GM19240 (cell line): ENCODE results near the gene CREB3.

Experiments
- DNase-seq: peaks from one replicate; pipeline ENCODE4 v3.0.0; 2011; ENCODE audit warnings: low spot score; ENCODE audit not compliant: insufficient read length

Gene CREB3

DNA sequence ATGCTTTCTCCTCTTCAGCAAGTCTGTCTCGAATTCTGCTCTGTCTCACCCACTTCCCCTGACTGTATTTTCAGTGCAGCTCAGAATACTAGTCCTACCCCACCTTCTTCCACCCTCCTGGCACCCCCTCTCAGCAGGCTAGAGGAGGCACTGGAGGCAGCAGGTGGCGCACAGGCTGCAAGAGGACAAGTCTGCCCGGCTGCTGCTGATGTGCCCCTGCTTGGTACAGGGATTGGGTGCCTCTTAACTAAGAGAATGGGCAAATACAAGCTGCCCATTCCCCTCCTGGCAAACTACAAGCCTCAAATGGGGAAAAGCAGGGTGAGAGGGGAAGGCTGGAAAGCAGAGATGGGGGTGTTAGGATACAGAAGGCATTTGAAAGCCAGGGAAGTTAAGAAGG is 5.5 kb upstream of the CREB3 start:
- DNase-seq, result no peak

DNA sequence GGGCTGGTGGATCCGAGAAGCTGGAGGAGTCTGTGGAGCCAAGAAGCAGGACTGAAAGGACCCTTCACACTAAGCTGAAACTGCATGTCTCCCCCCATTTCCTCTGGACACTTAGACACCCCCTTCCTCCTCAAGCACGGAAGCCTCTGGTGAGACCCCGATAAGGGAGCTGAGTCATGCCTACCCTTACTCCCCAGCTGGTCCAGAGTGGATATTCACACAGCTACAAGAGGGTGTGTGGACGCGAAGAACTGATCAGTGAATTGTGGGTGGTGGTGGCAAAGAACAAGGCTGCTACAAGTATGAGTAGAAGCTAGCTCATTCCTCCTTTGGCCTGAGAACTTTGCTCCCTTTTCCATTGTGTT is 4.8 kb upstream of the CREB3 start:
- DNase-seq, result no peak

DNA sequence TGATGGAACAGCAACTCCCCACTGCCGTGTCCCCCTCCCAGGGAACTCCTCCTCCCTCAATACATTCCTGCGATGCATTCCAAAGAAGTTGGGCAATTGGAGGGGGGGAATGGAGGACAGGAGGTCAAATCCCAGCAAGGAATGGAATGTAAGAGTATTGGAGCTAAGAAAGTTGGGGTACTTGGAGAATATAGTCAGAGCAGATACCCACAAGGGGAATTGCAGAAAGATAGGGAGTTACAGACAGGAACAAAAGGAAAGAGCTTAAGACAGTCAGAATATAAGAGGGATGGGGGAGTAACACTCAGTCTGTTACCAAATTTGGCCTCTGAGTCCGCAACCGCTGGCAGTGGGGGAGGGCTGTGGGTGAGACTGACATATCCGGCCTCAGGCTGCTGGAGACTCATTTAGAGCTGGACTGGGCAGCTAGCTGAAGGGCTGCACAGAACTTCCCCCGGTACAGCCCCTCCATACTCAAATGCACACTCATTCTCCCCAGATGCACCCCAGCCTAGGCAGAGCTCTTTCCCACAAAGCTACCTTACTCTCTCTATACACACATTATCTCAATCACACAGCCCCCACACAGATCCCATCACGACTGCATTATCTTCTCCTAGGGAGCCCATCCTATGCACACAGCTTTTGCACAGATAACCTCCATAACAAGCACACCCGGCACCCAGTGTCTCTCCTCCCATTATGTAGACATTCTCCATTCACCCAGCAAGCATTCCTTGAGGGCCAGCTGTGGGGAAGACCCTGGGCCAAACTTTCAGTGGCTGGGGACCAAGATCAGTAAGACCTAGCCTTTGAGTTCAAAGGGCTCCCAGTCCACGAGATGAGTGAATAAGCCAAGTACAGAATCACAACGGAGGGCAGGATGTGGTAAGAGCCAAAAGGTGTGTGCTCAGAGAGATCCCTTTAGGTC is 4.2 kb upstream of the CREB3 start:
- DNase-seq, result peak; percentile 58

DNA sequence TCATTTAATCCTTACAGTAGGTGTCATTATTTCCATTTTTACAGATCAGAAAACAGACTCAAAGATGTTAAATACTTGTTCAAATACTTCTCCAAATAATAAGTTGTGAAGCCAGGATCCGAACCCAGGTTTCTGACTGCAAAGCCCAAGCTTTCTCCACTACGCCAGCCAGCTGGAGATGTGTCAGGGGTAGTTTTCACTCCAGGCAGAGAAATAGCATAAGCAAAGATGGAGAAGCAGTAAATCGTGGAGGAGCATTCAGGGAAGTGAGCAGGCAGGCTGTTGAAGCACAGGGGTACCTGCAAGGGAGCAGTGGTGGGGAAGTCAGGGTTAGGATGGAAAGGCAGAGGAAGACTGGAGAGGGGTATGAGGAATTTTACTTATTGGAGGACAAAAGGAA is 3.4 kb upstream of the CREB3 start:
- no peak for DNase-seq

DNA sequence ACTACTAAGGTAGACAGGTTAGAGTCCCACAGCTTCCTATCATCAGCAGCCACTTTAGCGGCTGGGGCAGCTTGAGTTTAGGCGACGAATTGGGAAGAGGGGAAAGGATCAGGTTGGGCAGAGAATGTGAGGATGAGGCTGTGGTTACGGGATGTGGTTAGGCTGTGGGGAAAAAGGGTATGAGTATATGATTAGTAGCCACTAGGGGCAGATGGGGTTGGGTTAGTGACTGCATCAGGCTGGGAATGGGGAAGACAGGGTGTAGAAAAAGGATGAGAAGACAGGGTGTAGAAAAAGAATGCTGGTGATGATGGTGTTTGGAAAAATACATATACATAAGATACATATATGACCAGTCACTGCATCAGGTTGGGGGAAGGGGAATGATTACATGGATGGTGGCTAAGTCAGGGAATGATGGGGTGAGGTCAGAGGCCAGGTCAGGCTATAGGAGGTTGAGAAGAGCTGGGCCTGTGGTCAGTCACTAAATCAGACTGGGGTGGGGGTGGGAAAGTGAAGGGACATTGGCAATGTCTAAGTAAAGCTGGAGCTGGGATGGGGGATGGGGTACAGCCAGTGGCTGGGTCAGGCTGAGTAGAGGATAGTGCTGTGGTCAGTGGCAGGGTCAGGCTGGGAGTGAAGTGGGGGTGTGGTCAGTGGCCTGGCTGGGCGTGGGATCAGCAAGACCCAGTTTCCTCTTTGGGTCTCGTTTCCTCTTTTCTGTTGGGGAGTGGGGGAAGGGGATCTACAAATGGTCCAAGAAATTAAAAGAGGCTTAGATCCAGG is 2.6 kb upstream of the CREB3 start:
- DNase-seq, result no peak

DNA sequence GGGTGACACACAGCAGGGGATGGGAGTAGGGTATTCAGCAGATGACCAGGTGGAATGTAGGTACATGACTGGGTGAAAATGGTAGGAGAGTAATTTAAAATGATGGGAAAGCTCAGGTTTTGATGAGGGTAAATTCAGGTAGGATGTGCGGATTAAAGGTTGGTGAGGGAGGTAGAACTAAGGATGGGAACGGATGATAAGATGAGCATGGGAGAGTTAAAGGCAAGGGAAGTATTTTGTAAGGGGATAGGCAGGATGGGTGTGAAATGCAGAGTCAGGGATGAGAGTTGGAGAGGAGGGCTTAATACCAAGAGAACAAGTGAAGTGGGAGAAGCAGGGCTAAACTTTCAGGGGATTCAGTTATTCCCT is 2.0 kb upstream of the CREB3 start:
- DNase-seq, result no peak

DNA sequence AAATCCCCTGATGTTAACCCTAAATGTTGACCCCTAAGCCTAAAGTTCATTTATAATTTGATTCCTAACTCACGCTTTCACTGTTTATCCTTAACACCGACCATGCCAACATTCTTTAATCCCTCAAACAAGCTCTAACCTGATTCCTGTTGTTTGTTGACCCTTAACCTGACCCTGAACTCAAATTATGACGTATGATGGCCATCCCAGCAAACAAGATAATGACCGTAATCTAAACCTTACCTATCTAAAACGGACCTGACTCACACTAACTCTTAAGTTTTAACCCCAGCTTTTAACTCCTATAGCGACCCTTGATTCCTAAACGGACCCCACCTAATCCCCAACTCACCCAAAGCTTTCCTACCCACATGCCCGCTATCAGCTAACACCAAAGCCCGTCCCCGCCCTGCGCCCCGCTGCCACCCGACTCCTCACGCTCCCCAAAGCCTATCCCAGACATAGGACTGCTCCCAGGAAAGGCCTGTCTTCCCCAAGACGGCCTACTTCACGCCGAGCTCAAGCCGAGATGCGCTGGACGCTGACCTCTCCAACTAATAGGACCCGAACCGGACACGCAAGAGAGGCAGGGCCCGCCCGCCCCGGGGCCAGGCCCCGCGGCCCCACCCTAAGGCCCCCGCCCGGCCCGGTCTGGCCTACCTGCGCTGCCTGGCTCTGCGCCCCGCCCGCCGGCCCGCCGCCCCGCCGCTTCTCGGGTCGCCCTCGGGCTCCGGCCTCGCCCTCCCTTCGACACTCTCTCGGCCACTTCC is 866 bp upstream of the CREB3 start:
- DNase-seq, result no peak

DNA sequence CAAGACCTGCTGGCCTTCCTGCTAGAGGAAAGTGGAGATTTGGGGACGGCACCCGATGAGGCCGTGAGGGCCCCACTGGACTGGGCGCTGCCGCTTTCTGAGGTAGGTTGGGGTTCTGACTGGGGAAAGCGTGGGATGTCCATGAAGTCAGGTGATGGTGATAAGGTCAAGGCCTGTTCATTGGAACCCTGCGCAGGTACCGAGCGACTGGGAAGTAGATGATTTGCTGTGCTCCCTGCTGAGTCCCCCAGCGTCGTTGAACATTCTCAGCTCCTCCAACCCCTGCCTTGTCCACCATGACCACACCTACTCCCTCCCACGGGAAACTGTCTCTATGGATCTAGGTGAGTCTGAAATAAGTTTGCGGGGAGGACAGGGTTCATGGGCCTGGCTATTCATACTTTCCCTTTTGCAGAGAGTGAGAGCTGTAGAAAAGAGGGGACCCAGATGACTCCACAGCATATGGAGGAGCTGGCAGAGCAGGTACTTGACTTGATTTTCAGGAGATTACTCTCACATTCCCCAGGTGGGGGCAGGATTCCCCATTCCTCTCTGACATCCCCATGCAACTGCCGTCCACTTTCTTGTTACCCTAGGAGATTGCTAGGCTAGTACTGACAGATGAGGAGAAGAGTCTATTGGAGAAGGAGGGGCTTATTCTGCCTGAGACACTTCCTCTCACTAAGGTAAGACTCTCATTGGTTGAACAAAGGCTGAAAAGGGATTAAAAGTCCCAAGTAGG is 505 bp downstream of the CREB3 start:
- DNase-seq, result no peak

DNA sequence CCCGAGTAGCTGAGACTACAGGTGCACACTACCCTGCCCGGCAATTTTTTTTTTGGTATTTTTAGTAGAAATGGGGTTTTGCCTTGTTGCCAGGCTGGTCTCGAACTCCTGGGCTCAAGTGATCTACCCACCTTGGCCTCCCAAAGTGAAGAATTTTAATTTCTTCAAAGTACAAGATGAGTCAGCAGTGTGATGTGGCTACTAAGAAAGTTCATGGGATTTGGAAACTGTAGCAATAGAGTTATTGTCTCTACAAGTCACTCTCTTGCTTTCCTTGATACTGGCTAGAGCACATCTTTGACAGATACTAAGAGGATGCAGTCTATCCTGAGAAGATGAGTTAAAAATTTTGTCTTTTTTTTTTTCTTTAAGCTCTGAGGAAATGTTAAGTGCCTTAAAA is 1.6 kb downstream of the CREB3 start:
- no peak for DNase-seq

DNA sequence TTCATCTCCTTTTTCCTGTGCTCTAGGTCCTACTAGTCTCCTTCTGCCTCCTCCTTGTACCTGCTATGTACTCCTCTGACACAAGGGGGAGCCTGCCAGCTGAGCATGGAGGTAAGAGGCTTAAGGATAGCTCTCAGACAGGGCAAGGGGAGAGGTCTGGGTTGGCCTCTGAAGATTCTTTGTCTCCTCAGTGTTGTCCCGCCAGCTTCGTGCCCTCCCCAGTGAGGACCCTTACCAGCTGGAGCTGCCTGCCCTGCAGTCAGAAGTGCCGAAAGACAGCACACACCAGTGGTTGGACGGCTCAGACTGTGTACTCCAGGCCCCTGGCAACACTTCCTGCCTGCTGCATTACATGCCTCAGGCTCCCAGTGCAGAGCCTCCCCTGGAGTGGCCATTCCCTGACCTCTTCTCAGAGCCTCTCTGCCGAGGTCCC is 3.8 kb downstream of the CREB3 start:
- DNase-seq, result peak; percentile 61

DNA sequence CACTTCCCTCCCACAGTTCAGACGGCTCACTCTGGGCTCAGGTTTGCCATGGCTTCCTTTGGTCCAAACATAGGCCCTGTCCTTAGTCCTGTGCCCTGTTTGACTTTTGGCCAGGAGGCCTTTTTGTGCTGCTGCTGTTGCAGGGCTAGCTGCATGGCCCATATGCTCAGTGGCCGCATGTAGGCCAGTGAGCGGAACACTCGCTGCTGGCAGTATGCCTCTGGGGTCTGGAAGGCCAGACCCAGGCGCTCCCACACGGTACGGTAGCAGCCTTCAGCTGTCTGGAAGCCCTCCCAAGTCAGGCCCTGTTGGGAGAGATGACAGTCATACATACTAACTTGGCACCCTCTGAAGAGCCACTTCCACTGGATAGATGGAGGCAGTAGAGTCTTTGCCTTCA is 4.7 kb downstream of the CREB3 start:
- no peak for DNase-seq

DNA sequence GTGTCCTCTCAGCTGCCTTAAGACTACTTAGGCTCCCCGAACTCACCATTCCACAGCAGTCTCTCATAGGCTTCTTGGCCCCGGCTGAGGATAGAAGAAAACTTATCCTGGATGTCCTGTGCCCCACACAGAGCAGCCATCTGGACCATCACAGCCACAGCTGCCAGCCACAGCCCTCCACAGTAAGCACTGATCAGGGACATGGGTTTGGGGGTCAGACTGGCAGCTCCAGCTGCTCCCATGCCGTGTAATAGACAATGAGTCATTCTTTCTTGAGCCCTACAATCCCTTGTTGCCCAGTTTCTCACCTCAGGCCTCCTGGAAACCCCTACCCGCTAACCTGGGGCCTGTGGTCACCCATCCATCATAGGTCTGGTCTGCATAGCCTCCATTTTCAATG is 5.7 kb downstream of the CREB3 start:
- no peak for DNase-seq

DNA sequence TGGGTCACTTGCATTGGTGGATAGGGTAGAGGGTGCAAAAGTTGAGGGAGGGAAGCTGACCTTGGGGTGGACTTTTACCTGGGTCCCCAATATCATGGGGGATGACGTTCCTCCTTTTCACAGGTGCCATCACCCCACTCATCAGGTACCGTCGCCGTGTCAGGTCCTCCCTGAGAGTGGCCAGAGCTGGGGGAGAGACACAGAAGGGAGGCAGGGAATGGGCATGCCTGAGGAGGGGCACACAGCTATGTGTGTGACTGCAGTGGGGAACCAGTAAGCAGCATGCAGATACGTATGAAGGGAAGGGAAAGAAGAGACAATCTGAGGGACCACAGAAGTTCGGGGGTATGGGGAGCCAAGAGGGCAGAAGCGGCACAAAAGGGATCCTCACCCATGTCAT is 6.5 kb downstream of the CREB3 start:
- DNase-seq, result no peak

DNA sequence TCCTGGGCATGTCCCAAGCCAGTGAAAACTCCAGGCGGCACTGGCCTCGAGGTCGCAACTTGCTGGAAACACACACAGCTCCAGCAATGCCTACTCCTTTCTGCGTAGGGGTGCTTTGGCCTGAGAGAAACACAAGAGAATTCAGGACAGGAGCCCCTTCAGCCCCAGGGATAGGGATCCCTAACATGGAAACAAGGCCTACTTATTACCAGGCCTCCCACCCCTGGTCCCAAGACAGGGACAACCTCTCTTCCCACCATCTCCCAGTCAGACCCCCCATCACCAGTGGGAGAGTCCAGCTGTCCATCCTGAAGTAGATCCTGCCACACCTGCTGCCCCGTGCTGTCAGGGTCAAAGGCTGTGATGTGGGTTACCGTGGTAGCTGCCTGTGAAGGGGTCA is 7.8 kb downstream of the CREB3 start:
- no peak for DNase-seq

DNA sequence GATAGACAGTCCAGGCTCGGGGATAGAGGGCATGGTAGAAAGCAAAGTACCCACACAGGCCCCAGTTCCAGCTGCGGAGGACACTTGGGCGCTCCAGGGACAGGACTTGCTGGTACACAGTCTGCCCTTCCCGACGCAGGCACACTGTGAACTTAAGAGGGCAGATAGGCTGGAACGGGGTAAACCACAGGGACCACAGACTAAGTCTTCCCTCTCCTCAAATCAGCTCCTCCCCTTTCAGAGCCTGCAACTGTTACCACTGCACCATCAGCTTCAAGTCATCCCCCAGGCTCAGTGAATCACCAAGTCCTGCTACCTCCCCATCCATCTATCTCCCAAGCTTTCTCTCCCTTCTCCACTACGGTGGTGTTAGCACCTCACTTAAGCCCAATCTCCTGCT is 9.3 kb downstream of the CREB3 start:
- DNase-seq, result no peak

DNA sequence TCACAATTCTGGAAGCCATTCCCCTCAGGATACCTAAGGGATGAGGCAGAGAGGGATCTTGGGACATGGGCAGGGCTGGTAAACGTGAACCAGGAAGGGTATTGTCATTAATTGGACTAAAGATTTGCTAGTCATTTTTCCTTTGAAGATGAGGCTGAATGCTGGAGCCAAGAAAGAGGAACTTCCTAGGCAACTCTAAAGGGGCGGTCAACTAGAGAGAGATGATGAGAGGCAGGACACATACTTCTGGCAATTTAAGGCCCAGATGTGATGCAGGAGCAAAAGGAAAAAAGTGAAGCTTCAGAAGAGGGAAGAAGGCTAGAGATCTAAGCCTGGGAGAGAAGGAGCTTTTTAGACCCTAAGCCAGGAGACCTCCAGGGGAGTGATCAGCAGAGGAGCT is 11.0 kb downstream of the CREB3 start:
- no peak for DNase-seq

DNA sequence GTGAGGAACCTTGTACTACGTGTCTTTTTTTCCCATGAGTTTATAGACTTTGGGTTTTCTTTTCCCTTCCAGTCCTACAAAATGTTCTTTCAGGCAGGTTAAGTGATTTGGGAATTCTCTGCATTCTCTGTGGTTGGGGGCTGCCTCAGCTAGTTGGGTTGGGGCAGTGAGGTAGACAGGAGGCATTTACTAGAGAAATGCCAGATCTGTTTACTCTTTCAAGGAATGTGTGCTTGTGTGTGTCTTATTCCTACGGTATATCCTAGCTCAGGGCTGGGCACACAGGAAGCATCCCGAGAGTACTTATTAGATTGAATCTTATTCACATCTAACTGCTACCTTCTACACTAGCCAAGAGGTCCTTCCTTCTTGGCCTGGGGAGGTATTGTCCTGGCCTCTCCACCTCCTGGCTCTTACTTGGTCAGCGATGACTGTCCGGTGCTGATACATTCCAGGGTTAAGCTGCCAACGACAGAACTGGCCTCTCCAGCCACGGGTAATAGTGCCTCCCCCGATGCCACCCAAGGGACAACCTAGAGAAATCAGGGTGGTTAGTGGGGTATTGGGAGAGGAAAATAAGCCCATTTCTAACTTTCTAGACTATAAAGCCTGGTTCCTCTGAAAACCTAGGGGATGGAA is 11.5 kb downstream of the CREB3 start:
- DNase-seq, result no peak

DNA sequence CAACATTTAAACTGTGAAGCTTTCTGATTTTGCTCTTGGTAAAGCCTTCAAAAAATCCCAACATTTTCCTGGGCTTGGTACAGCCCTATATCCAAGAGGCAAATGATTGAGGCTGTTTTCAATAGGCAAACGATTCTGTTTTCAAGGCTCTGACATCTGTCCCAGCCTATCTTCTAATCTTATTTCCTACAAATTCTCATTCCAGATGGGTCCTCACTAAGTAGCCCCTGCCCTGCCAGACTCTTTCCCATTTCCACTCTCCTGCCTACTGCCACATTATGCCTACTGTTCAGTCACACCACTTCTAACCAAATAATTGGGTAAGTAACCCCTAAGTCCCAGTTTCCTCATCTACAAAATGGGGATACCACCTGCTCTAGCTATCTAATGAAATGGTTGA is 13.1 kb downstream of the CREB3 start:
- no peak for DNase-seq

DNA sequence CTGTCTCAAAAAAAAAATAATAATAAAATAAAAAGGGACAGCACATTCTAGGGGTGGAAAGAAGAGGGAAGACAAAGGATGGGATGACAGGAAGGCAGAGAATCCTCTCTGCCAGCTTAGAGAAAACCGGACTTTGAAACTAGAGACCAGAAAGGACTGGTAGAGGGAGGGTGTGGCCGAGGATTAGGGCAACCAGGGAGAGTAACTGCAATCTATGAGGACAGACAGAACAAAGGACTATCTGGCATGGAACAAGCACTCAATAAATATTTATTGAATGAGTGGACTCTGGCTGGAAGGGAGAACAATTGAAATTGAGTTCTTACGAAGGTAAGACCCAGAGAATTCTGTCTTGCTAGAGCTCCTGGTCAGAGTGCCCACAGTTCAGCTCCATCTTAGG is 14.1 kb downstream of the CREB3 start:
- DNase-seq, result no peak

DNA sequence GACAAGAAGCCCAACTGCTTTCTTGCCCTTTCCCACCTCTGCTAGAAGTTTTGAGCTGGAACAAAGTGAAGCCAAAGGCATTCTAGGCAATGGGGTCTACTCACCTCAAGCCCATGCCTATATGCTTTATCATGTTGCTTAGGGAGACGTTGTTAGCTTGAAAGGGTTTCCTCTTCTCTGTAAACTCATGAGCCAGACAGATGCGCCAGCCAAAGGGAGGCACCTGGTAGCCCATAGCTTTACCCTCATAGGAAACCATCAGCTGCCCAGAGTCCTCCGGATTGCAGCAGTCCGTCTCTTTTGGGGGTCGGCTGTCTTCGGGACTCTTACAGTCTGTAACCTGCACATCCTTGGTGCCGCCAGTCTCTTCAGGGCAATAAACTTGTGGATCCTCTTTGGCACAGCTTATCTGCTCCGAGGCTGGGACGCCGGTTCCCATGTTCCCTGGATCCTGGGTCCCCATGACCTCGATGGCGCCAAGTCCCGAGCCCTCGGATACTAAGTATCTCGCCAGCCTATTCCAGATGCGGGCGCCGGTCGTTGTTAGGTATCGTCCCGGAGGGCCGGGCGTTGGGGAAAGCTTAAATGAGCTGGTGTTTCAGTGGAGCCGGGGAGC is 15.9 kb downstream of the CREB3 start:
- no peak for DNase-seq
